H1 (cell line): ENCODE measurements around the gene C7orf57. TPM values are rescaled to one million over a fixed set of nuclear protein-coding genes. Genes with fewer than 3 reads are reported as not detected.

Experiments used
- CTCF ChIA-PET: fragments of 300-600 bp; sonication (Branson Sonifier 250); formaldehyde crosslinking; loops from one replicate; lab custom pipeline; 2021; ENCODE audit not compliant: partially characterized antibody; lab: Charles Lee
- POLR2A ChIA-PET: fragments of 300-600 bp; sonication (Branson Sonifier 250); formaldehyde crosslinking; loops from one replicate; lab custom pipeline; 2021; ENCODE audit warnings: inconsistent platforms; ENCODE audit not compliant: partially characterized antibody; lab: Charles Lee
- DNase-seq, 2 experiments: peaks; one replicate each; pipeline versions ENCODE4 v3.0.0 to v3.0.0-alpha.2; 2010 to 2022; ENCODE audit warnings: low spot score in 2 of 2, low read depth in 1 of 2, mixed read lengths in 1 of 2
- FAIRE-seq: peaks from 2 replicates; lab custom pipeline; 2011; peaks lifted over from hg19 to GRCh38; lab: Jason Lieb, UNC
- H2AFZ ChIP-seq: 2 replicates; pipeline ENCODE4 v1.8.1; 2012; ENCODE audit warnings: low read length, inconsistent platforms
- H2AK5ac ChIP-seq: 2 replicates; pipeline ENCODE4 v1.6.1; 2013; ENCODE audit warnings: low read depth, low read length
- H2BK120ac ChIP-seq: replicated peaks from 2 replicates; pipeline ENCODE3; 2013; ENCODE audit warnings: low read depth, low read length, inconsistent platforms
- H2BK12ac ChIP-seq: 2 replicates; pipeline ENCODE4 v1.6.1; 2013; ENCODE audit warnings: low read depth, low read length
- H2BK15ac ChIP-seq: 2 replicates; pipeline ENCODE4 v1.6.1; 2013; ENCODE audit warnings: low read length
- H2BK20ac ChIP-seq: 2 replicates; pipeline ENCODE4 v1.6.1; 2013; ENCODE audit warnings: low read length
- H2BK5ac ChIP-seq: 2 replicates; pipeline ENCODE4 v1.6.1; 2013; ENCODE audit warnings: low read depth, low read length
- H3K14ac ChIP-seq: 2 replicates; pipeline ENCODE4 v1.6.1; 2013; ENCODE audit warnings: inconsistent platforms; ENCODE audit not compliant: insufficient read length
- H3K18ac ChIP-seq: 2 replicates; pipeline ENCODE4 v1.6.1; 2013; ENCODE audit warnings: low read length; ENCODE audit errors: extremely low read depth
- H3K23ac ChIP-seq: 2 replicates; pipeline ENCODE4 v1.6.1; 2013; ENCODE audit warnings: inconsistent platforms; ENCODE audit not compliant: insufficient read length
- H3K23me2 ChIP-seq: 2 replicates; pipeline ENCODE4 v1.6.1; 2013; ENCODE audit warnings: low read depth, low read length
- H3K27ac ChIP-seq: 2 replicates; pipeline ENCODE4 v1.6.1; 2011; ENCODE audit warnings: low read depth, low read length, inconsistent platforms
- H3K27me3 ChIP-seq, 4 experiments: replicated peaks in 1 of 4; 1 replicate in 1 of 4; 2 replicates in 3 of 4; pipeline versions ENCODE4 v1.6.1 to v1.8.1; 2011 to 2013; ENCODE audit warnings: low read length in 3 of 4, mild to moderate bottlenecking in 3 of 4, inconsistent platforms in 2 of 4, mixed read lengths in 2 of 4, moderate library complexity in 1 of 4; ENCODE audit not compliant: control insufficient read depth in 3 of 4, insufficient read depth in 3 of 4; ENCODE audit errors: extremely low read depth in 1 of 4
- H3K36me3 ChIP-seq, 4 experiments: 2 replicates each; pipeline versions ENCODE4 v1.6.1 to v1.8.1; 2011 to 2013; ENCODE audit warnings: mild to moderate bottlenecking in 4 of 4, low read length in 3 of 4, moderate library complexity in 2 of 4, control low read depth in 1 of 4, inconsistent platforms in 1 of 4; ENCODE audit not compliant: insufficient read depth in 4 of 4, control insufficient read depth in 2 of 4
- H3K4ac ChIP-seq: replicated peaks from 2 replicates; pipeline ENCODE3; 2013; ENCODE audit warnings: low read length, low read depth, mixed read lengths, inconsistent platforms; ENCODE audit not compliant: insufficient read length
- H3K4me1 ChIP-seq, 4 experiments: replicated peaks in 1 of 4; 1 replicate in 1 of 4; 2 replicates in 3 of 4; pipeline versions ENCODE4 v1.6.1 to v1.8.1; 2011 to 2013; ENCODE audit warnings: low read length in 3 of 4, inconsistent platforms in 2 of 4, mixed read lengths in 1 of 4; ENCODE audit not compliant: insufficient read depth in 4 of 4, control insufficient read depth in 3 of 4
- H3K4me2 ChIP-seq, 2 experiments: 2 replicates each; pipeline versions ENCODE4 v1.6.1 to v1.8.1; 2011 to 2013; ENCODE audit warnings: low read depth in 2 of 2, low read length in 2 of 2, control low read depth in 1 of 2, inconsistent platforms in 1 of 2, mild to moderate bottlenecking in 1 of 2; ENCODE audit not compliant: insufficient read depth in 1 of 2
- H3K4me3 ChIP-seq, 4 experiments: fragments of 200-600, 300-600 bp in 1 of 4; sonication (generic), shearing (Covaris generic), sonication (Bioruptor Twin) in 1 of 4; 2 replicates each; pipeline versions ENCODE4 v1.5.1 to v1.8.1; 2011 to 2016; ENCODE audit warnings: low read length in 4 of 4, low read depth in 3 of 4, control low read depth in 2 of 4, inconsistent platforms in 2 of 4, mild to moderate bottlenecking in 2 of 4, mixed read lengths in 1 of 4, moderate library complexity in 1 of 4; ENCODE audit not compliant: insufficient read depth in 2 of 4; ENCODE audit errors: extremely low read depth in 1 of 4
- H3K56ac ChIP-seq: replicated peaks from 2 replicates; pipeline ENCODE3; 2013; ENCODE audit warnings: low read depth, mild to moderate bottlenecking, mixed read lengths, low read length, inconsistent platforms; ENCODE audit not compliant: insufficient read length
- H3K79me1 ChIP-seq: 2 replicates; pipeline ENCODE4 v1.6.1; 2013; ENCODE audit warnings: low read depth, low read length, control low read depth
- H3K79me2 ChIP-seq, 2 experiments: 2 replicates each; pipeline versions ENCODE4 v1.6.1 to v1.8.1; 2012 to 2013; ENCODE audit warnings: low read length in 2 of 2, mild to moderate bottlenecking in 2 of 2, inconsistent platforms in 1 of 2; ENCODE audit not compliant: insufficient read depth in 2 of 2, control insufficient read depth in 1 of 2
- H3K9ac ChIP-seq, 4 experiments: replicated peaks in 1 of 4; 1 replicate in 1 of 4; 2 replicates in 3 of 4; pipeline versions ENCODE4 v1.6.1 to v1.8.1; 2011 to 2013; ENCODE audit warnings: low read depth in 3 of 4, low read length in 3 of 4, control low read depth in 2 of 4, mild to moderate bottlenecking in 2 of 4, moderate library complexity in 2 of 4, inconsistent platforms in 1 of 4; ENCODE audit errors: extremely low read depth in 1 of 4
- H3K9me3 ChIP-seq, 2 experiments: 2 replicates each; pipeline versions ENCODE4 v1.6.1 to v1.8.1; 2012 to 2013; ENCODE audit warnings: mild to moderate bottlenecking in 2 of 2, moderate library complexity in 2 of 2, control low read depth in 1 of 2, inconsistent platforms in 1 of 2, low read depth in 1 of 2, low read length in 1 of 2, mixed read lengths in 1 of 2; ENCODE audit not compliant: insufficient read depth in 2 of 2
- H4K20me1 ChIP-seq, 2 experiments: replicated peaks in 1 of 2; 2 replicates each; pipeline versions ENCODE3 to v1.8.1; 2011 to 2013; ENCODE audit warnings: inconsistent platforms in 2 of 2, low read length in 2 of 2, mild to moderate bottlenecking in 1 of 2; ENCODE audit not compliant: insufficient read depth in 2 of 2, control insufficient read depth in 1 of 2
- H4K5ac ChIP-seq: 2 replicates; pipeline ENCODE4 v1.6.1; 2013; ENCODE audit warnings: low read length, low read depth, mixed read lengths, inconsistent platforms; ENCODE audit not compliant: insufficient read length
- H4K8ac ChIP-seq: 2 replicates; pipeline ENCODE4 v1.8.0; 2013; ENCODE audit warnings: mild to moderate bottlenecking, moderate library complexity, low read length, inconsistent platforms; ENCODE audit not compliant: insufficient read depth; ENCODE audit errors: extremely low read depth
- H4K91ac ChIP-seq: replicated peaks from 2 replicates; pipeline ENCODE3; 2013; ENCODE audit warnings: low read length, mixed read lengths, inconsistent platforms; ENCODE audit not compliant: insufficient read length
- ASH2L ChIP-seq: fragments of 200-600, 300-600 bp; sonication (generic); IDR thresholded peaks from one replicate; pipeline ENCODE4 v1.7.1; 2017; ENCODE audit warnings: low read length
- ATF2 ChIP-seq: IDR thresholded peaks from 2 replicates; pipeline ENCODE4 v1.6.1; 2012; ENCODE audit warnings: low read length, inconsistent platforms
- CREB1 ChIP-seq: IDR thresholded peaks from 2 replicates; pipeline ENCODE4 v1.6.1; 2012; ENCODE audit warnings: inconsistent platforms
- KDM1A ChIP-seq: fragments of 200-600, 300-600 bp; sonication (generic); IDR thresholded peaks from 2 replicates; pipeline ENCODE4 v1.7.1; 2016; ENCODE audit warnings: mild to moderate bottlenecking, low read length, borderline replicate concordance
- KDM5A ChIP-seq: fragments of 200-600 bp; IDR thresholded peaks from 2 replicates; pipeline ENCODE4 v1.7.1; 2012; ENCODE audit warnings: mild to moderate bottlenecking, low read length, inconsistent platforms, mixed read lengths
- MAFK ChIP-seq: IDR thresholded peaks from 2 replicates; pipeline ENCODE4 v1.6.1; 2012; ENCODE audit warnings: low read depth, mild to moderate bottlenecking, improper control_type of control experiment, low read length
- NANOG ChIP-seq: IDR thresholded peaks from 2 replicates; pipeline ENCODE4 v1.6.1; 2011; ENCODE audit warnings: low read length, low read depth, mild to moderate bottlenecking, inconsistent platforms; ENCODE audit not compliant: insufficient read depth, poor library complexity, severe bottlenecking
- ZNF274 ChIP-seq: IDR thresholded peaks from 2 replicates; pipeline ENCODE4 v1.7.0; 2012; ENCODE audit warnings: low read length, borderline replicate concordance; ENCODE audit errors: extremely low read depth
- WGBS, 2 experiments: shearing (Covaris generic) in 1 of 2; methylation state at CpG; one replicate each; pipeline versions ENCODE4 v1.1.6 to v1.1.7; 2013 to 2015; ENCODE audit warnings: low lambda C conversion rate in 2 of 2, mixed read lengths in 2 of 2, inconsistent platforms in 1 of 2, low coverage in 1 of 2, missing lambda C conversion rate in 1 of 2; ENCODE audit not compliant: insufficient replicate concordance in 2 of 2, insufficient coverage in 1 of 2, insufficient read length in 1 of 2; ENCODE audit errors: extremely low coverage in 1 of 2, missing lambda C conversion rate in 1 of 2; 5-methylcytosine and 5-hydroxymethylcytosine counted together
- polyA plus RNA-seq, 7 experiments: library from polyadenylated mRNA; depleted of rRNA in 3 of 7; stranded (reverse) in 5 of 7; unstranded in 2 of 7; fragments of >200 nt in 5 of 7; fragments of 200-250 nt in 2 of 7; gene quantifications; 1 replicate in 5 of 7; 2 replicates in 1 of 7; 4 replicates in 1 of 7; pipeline versions ENCODE4 v1.2.1 to v1.2.3, GENCODE V29; 2011 to 2013; ENCODE audit warnings: missing spikeins in 2 of 7, mixed read lengths in 2 of 7
- total RNA-seq: library from RNA; stranded (reverse); fragmentation: NEBNext Ultra II Directional; extraction: Animal tissue kit (Norgen Biotek cat#: 25700); gene quantifications from 2 replicates; pipeline ENCODE4 v1.2.1, GENCODE V29; 2021

C7orf57 gene
- total and polyA plus RNA-seq, 2 of the 8 experiments (the other 6 are each of a cell fraction or from before 2014, with no cell fraction given) = 0.08 to 0.56 TPM

DNA sequence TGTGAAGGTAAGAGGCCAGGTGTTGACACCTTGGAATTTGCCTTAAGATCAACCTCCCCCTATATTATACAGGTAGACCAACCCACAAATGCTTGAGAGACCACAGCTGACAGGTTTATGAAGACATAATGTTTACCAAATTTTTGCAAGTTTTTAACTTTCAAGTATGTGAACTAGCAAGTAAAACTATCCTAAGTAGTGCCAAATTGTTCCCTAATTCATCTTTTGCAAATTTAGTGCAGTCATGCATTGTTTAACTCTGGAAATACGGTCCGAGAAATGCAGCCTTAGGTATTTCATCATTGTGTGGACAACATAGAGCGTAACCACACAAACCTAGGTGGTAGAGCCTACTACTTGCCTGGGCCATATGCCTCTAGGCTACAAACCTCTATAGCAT, 64.4 kb downstream of the C7orf57 start:
- TF ChIP-seq KDM1A (no peak), MAFK (no peak), NANOG (no peak), ATF2 (no peak), CREB1 (no peak), KDM5A (no peak), ZNF274 (no peak), ASH2L (no peak)
- TF ChIP-seq, all 59 proteins: peak for 0
- no peak overlapping the region for H3K56ac ChIP-seq
- ChIA-PET POLR2A (interaction anchor here (2.4 to 5.4 kb wide), 2 partner anchors 7 to 10 kb away, joined by 10 to 31 read pairs; partner anchors contain the start of gene UPP1), CTCF (no interaction called here)
- no peak for DNase-seq
- H3K4me2 ChIP-seq = no peak overlapping the region
- no peak overlapping the region for H2BK5ac ChIP-seq
- H2BK120ac ChIP-seq = no peak overlapping the region
- H3K23ac ChIP-seq = no peak overlapping the region
- H4K8ac ChIP-seq = no peak overlapping the region
- H3K14ac ChIP-seq = no peak overlapping the region
- no peaks in the 10 kb centered on the region for H3K4me1 ChIP-seq
- H2BK12ac ChIP-seq = no peak overlapping the region
- H3K4ac ChIP-seq = no peak overlapping the region
- no peak overlapping the region for H3K27ac ChIP-seq
- H3K9ac ChIP-seq = no peak overlapping the region
- H3K27me3 ChIP-seq = no peaks in the 10 kb centered on the region
- H3K79me1 ChIP-seq = no peaks in the 10 kb centered on the region; the same call in 1 of the 2 replicates
- no peaks in the 10 kb centered on the region for H3K23me2 ChIP-seq
- H3K79me2 ChIP-seq = 0 out of 4 replicates have a peak, but pooled peaks cover 0 to 4% of the 10 kb centered on the region in 2 experiments
- no peak overlapping the region for H2AK5ac ChIP-seq
- H2AFZ ChIP-seq = no peak overlapping the region
- no peak overlapping the region for H4K91ac ChIP-seq
- H3K36me3 ChIP-seq = peaks cover 17 to 93% (median 47%) of the 10 kb centered on the region in 4 experiments; a peak in 7 of 8 replicates
- FAIRE-seq = no peak
- H3K4me3 ChIP-seq = no peak overlapping the region
- no peak overlapping the region for H2BK20ac ChIP-seq
- H4K20me1 ChIP-seq = peaks cover 0 to 2% of the 10 kb centered on the region in 2 experiments
- no peaks in the 10 kb centered on the region for H3K9me3 ChIP-seq
- H4K5ac ChIP-seq = no peak overlapping the region
- 84% methylated on average over 3 of the region's 3 CpGs; no CpG with 5 or more reads in 1 of the 2 experiments for WGBS, 2 experiments
- no peak overlapping the region for H3K18ac ChIP-seq
- no peak overlapping the region for H2BK15ac ChIP-seq
